GM21723 (cell line): ENCODE data around the gene RGS8.
A peak's percentile ranks its signal among the peaks of the same experiment; 100 is the strongest.
"Not testable (repeated sequence)": the region's sequence is repeated elsewhere in the genome, so short reads cannot be mapped to it uniquely, and the experiment has no call there.

Experiments used
- ATAC-seq: cut with Tn5 transposase; IDR thresholded peaks from one replicate; pipeline ENCODE4 v1.9.1; 2021; ENCODE audit warnings: mild to moderate bottlenecking, moderate library complexity; ENCODE audit not compliant: unreplicated experiment

The RGS8 gene

DNA sequence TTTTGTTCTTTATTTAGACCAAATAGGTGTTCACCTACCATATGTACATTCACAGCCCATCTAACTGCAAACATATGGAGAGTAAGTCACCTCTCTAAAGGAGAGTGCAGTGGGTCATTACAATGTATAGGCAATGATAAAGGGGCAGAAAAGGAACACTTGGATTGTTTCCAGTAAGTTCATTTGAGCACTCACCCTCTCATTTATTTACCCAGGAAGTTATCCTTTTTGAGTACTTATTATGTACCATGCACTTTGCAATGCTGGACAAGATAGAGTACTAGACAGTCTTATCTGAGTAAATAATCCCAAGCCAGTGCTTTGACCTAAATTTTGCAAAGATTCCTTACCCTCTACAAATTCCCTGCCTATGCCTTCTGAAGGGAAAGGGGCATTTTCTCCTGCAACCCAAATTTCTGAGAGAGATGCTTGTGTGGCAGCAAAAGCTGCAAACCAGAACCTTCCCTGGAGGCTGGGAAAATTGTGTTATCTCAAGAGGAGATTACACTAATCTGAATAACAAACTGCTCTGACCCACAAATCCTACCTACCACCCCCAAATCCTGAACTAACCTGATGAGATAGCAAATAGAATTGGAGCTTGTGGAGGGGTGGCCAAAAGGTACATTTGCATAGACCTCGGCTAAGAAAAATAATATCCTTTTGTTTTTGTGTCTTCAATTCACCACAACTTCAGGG is 18.6 kb upstream of the RGS8 start:
- no peak for ATAC-seq

DNA sequence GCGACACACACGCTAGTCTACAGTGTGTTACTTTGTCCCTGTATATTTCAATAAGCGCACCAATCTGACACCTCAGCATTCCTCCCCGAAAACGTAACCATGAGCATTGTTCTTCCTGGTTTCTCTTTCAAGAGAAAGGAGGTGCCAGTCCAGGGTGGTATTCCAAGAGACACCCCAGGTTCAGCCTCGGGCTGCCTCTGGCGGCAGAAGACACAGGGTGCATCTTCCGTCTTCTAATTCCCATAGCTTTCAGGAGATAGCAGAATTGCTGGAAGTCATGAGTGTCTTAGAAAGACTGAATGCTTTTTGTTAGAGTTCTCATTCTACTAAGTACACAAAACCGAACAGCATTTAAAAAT is 15.9 kb upstream of the RGS8 start:
- no peak for ATAC-seq

DNA sequence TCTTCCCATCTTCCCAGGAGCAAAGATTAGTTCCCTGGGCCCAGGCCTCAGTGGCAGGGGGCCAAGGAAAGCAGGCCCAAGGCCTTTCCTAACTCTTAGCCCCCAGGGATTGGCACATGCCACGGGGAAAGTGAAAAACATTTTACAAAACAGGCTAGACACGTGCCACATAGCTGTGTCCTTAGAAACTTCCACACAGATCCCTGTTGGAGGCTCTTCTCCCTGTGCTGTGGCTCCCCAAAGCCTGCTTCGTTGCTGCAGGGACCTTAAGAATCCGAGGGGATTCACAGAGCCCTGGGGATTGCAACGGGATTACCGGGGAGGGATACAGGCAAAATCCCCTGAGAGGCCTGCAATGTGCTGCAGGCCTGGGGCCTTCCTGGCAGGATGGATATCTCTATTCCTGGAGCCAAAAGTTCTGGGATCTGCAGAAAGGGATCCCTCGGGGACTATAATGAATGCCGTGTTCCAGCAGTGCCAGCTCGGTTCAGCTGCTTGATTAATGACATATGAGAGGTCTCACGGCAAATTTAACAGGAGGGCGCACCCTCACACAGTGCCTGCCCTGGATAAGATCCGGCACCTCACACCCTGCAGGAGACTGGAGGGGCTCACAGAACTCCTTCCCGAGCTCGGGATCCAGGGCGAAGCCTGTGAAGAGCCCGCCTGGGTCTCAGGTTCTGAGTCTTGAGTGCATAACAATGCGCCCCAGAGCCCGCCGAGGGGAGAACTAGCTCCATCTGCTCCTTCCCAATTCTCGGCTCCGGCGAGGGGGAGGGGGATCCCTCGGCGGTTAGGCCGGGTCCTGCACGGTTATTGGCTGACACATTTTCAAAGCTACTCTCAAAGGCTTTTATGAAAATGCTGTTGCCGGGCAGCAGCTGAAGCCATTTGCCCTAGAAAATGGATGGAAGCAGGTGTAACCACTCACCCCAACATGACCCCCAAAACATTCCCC is 15.3 kb upstream of the RGS8 start:
- ATAC-seq: no peak

DNA sequence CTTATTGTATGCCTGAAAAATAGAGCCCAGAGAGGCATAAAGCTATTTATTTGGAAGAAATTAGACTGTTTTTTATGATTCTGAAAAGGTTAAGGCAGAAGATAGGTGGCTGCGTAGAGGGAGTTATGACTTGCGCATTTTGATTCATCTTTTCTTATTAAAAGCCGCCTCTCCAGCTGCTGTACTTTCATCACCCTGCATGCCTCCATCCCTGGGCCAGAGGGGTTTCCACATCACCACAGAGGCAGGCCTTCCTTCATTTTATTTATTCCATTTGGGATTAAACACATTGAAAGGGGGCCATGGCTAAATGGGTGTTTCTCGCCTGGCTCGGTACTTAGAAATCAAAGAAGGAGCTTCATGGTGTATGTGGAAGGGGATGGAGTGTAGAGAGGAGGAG is 14.6 kb upstream of the RGS8 start:
- no peak for ATAC-seq

GRCh38 chr1:182693139-182693538 is 8.8 kb upstream of the RGS8 start:
- not testable (repeated sequence) for ATAC-seq

GRCh38 chr1:182690886-182691443 is 6.6 kb upstream of the RGS8 start:
- ATAC-seq: no peak

- no peak for ATAC-seq
Measured at GRCh38 chr1:182688436-182689205, 4.2 kb upstream of the RGS8 start.

DNA sequence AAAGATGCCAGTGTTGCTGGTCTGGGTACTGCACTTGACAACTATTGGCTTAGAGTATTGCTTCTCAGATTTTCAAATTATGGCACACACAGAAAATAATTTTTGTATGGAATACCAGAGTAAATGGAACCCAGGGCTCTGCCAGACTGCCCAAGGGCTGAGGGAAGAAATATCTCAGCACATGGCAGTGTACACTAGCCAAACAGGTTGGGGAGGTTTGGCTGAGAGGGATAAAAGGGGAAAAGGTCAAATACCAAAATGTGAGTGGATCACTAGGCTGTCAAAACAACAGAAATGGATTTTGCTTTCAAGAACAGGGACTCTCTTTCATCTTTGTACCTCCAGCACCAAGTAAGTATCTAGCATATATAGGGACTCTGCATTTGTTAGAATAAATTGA is 3.0 kb upstream of the RGS8 start:
- ATAC-seq: no peak

DNA sequence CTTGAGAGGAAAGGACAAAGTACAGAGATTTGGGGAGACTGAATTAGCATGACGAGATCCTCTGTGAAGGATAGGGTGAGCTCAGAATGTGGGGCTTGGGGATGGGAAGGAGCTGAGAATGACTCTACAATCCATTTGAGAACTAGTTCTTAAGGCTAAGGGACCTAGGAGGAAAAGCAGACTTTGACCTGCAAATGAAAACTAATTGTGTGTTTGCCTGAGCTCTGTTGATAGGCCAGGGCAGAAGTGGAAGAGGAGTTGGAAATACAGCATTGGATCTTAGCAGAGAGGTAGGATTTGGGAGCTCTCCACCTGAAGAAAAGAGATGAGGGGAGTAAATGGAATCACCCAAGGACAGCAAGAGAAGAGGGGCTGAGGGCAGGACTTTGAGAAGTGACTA is 2.1 kb upstream of the RGS8 start:
- ATAC-seq: no peak

DNA sequence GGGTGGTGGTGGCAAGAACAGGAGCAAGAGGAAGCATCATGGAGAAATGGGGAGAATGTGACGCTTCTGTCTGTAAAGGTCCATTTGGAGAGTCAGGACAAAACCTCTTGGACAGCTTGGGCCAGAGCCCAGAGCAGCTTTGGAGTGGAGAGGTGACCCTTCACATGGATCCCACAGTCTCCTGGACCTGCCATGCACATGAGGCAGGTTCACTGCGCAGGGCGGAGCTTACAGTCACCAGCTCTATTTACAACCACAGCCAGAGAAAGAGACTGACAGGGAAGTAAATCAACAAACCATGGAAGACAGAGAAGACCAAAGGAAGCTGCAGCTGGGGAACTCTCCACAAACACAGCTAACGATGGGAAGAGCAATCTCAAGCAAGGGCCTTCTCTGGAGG is 828 bp upstream of the RGS8 start:
- ATAC-seq: no peak

DNA sequence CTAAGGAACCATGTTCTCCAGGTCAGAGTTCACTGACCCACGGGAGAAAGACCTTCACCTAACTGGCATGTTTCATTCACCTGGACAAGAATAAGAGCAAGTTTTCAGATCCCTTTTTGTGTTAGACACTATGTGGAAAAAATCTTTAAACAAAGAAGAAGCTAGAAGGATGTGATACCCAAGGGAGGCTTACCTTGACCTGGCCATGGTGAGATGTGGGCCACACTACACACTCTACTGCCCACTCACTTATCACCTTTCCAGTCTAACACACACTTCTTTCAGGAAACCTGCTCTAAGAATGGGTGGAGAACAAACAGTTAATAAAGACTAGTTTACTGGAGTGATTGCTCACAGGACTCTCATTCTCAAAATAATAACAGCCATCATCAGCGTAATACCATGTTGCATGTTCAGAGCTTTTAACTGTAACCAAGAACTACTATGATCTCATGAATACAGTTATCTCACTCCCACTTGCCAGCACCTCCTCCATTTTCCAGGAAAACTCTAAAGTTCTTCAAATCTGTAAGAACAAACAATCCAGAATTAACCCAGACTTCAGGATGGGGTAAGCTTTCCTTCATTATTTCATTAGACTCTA is 1.4 kb downstream of the RGS8 start:
- ATAC-seq: no peak

DNA sequence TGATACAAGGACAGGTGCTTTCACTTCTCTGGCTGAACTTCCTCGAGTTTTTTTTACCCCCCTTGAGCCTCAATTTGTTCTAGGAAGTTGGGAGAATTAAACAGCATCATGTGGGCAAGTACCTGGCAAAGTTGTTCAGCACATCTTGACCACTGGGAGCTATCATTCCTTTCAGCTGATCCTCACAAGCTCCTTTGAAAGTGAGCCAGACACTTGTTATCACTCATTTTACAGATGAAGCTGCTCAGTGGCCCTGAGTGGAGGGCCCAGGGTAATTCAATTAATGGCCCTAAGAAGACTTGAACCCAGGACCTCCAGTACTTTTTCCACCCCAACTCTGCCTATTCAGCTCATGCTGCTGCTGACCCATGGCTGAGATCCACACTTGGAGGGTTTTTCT is 2.0 kb downstream of the RGS8 start:
- no peak for ATAC-seq

DNA sequence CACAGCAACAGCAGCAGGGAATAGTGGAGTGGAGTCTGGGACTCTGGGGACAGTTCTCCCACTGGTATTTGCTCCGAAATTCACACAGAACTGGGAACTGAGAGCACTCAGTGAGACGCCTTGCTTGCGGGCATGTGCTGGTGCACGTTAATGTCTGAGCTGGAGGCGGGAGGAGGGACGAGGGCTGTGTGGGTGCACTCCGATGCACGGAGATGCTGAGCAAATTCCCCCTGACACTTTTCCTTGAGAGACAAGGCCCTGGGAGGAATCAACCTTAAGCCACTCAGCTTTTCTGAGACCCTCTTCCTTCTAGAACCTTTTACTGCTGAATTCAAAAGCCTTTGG is 2.8 kb downstream of the RGS8 start:
- ATAC-seq: no peak

DNA sequence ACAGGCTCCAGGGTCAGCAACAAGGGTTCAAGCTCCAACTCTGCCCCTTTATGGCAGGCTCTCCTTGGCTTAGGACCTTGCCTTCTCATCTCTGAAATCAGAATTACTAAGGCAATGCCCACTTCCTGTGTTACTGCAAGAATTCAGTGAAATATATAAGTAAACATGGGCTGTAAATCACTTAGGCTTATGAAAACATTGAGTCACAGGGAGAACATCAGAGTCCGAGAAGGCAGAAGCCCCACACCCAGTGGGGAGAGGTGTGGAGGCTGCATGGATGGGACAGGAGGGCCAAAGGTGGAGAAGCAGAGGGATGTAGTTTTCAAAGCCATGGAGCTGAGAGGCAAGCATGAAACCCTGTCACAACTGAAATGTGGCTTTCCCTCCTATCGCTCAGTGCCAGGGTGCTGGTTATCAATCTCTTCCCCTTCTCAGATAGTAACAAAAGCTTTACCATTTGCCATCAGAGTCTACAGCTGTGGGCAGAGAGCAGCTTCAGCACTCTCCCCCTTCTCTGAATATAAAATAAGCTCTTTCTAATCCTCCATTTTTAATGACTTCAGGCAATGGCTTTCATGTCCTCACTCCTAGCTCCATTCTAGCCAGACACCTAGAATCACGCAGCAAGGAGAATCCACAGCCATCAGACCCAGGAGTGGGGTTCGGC is 3.4 kb downstream of the RGS8 start:
- ATAC-seq: no peak

GRCh38 chr1:182680408-182680807 is 4.0 kb downstream of the RGS8 start:
- ATAC-seq: no peak

DNA sequence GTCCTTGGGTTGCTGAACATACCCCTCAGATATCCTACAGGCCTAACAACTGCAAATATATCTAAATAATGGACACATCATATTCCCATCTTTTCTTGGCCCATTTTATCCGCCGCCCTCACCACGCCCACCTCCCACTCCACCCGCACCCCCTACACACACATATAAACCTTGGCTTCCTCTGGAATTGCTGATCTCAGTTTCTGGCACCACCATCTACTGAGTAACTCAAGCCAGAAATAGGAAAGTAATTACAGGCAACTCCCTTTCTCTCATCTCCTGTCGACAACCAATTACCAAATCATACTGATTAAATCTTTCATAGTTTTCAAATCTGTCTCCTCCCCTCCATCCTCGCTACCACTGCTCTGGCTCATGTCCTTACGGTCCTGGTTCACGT is 4.7 kb downstream of the RGS8 start:
- ATAC-seq: no peak

DNA sequence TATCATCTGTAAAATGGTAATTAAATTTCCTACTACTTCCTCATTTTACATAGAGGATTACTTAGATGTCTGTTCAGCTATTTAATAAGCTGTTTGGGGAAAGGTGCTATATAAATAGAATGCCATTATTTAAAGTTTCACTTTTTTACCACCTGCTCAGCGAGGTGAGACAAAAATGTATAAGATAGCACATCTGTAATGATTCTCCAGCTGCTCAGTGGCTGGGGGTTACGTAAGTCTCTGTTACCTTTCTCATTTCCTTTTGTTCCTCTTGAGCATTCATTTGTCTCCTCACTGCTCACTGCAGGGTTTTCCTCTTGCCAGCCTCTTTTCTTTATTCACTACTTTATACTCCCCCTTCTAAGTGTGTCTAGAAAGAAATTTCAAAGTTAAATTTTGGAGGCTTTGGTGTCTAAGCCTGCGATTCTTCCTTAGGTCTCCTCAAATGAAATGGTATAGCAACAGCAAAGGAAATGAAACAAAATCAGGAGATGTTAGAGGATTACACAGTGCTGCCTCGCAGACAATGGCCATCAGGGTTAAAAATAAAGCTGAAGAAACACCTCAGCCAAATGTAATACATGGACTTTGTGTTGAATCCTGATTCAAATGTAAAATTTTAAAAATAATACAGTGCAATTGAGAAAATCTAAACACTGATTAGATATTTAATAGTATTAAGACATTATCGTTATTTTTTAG is 6.8 kb downstream of the RGS8 start:
- peak; percentile 96 for ATAC-seq

DNA sequence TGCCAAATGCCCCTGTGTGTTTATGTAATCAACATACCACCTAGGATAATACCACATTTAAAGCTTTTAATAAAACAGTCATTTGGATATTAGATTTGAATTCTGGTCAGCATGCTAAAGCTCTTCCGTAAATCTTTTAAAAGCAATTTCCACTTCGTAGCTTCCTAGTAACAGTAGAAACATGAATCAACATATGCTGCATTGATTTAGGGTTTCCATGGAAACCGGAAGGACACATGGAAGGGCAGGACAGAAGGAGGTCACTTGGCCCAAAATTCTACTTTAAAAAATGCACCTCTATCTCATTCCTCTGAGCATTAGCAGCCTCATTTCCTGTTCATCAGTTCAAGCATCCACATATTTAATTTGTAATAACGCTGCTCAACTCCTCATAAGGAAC is 8.1 kb downstream of the RGS8 start:
- ATAC-seq: no peak

- ATAC-seq: no peak
Measured at GRCh38 chr1:182674346-182675246, 9.8 kb downstream of the RGS8 start.
